ENCODE measurements around the gene CKB. TPM values are rescaled to one million over a fixed set of nuclear protein-coding genes. Genes with fewer than 3 reads are reported as not detected.
A peak's percentile ranks its signal among the peaks of the same experiment; 100 is the strongest.

Gene CKB
- total RNA-seq, 1 donor from 2014 or later, result 661 TPM

GRCh38 chr14:103548463-103549351 is 26.1 kb upstream of the CKB start:
- peak; percentile 15 for DNase-seq
- no peak overlapping the region for H3K4me3 ChIP-seq
- no peaks in the 10 kb centered on the region for H3K27me3 ChIP-seq (ENCODE audit: low read depth)
- TF ChIP-seq, protein P1, sequence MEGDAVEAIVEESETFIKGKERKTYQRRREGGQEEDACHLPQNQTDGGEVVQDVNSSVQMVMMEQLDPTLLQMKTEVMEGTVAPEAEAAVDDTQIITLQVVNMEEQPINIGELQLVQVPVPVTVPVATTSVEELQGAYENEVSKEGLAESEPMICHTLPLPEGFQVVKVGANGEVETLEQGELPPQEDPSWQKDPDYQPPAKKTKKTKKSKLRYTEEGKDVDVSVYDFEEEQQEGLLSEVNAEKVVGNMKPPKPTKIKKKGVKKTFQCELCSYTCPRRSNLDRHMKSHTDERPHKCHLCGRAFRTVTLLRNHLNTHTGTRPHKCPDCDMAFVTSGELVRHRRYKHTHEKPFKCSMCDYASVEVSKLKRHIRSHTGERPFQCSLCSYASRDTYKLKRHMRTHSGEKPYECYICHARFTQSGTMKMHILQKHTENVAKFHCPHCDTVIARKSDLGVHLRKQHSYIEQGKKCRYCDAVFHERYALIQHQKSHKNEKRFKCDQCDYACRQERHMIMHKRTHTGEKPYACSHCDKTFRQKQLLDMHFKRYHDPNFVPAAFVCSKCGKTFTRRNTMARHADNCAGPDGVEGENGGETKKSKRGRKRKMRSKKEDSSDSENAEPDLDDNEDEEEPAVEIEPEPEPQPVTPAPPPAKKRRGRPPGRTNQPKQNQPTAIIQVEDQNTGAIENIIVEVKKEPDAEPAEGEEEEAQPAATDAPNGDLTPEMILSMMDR (IDR thresholded peaks at IDR 0.05; ENCODE audit: borderline replicate concordance), result no peak
- H3K27ac ChIP-seq (replicated peaks), result peak overlapping the region; percentile 99
- peaks cover 73% of the 10 kb centered on the region for H3K4me1 ChIP-seq
- no peaks in the 10 kb centered on the region for H3K36me3 ChIP-seq
- intact Hi-C loops (cut with micrococcal nuclease), result loop anchor here (5.0 kb wide), 1 partner anchor 51 kb away; no protein-coding TSS in a partner anchor
- H3K9me3 ChIP-seq (replicated peaks), result no peaks in the 10 kb centered on the region

DNA sequence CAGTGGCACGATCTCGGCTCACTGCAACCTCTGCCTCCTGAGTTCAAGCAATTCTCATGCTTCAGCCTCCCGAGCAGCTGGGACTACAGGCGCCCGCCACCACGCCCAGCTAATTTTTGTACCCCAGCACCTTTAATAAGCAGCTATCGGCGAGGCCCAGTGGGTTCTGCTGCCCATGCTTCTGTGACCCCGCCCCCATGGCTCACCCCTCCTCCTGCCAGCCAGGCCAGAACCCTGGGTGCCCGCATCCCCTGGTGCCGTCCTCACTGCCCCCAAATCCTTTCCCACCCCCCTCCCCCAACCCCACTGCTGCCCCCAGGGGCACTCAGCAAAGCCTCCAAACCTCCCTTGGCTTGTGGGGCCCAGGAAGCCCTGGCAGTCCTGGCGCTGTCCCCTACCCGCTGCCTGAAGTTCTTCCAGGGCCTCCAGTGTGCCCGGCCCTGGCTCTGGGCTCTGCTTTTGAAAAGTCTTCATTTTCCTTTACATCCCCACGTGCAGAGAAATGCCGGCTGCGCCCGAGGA is 25.4 kb upstream of the CKB start:
- Histone ChIP-seq H3K9me3 (replicated peaks) (no peaks in the 10 kb centered on the region), H3K4me3 (no peak overlapping the region), H3K4me1 (peaks cover 73% of the 10 kb centered on the region), H3K36me3 (no peaks in the 10 kb centered on the region), H3K27me3 (ENCODE audit: low read depth) (no peaks in the 10 kb centered on the region), H3K27ac (replicated peaks) (no peak overlapping the region)
- intact Hi-C loops (cut with micrococcal nuclease), result loop anchor here (2.0 to 5.0 kb wide), 2 partner anchors 29 to 51 kb away; no protein-coding TSS in a partner anchor
- TF ChIP-seq, protein P1 (IDR thresholded peaks at IDR 0.05; ENCODE audit: borderline replicate concordance), result no peak
- DNase-seq, result peak; percentile 13

GRCh38 chr14:103547455-103547940 is 24.9 kb upstream of the CKB start:
- Histone ChIP-seq H3K36me3 (no peaks in the 10 kb centered on the region), H3K4me1 (peaks cover 73% of the 10 kb centered on the region), H3K4me3 (no peak overlapping the region), H3K27ac (replicated peaks) (no peak overlapping the region), H3K9me3 (replicated peaks) (no peaks in the 10 kb centered on the region), H3K27me3 (ENCODE audit: low read depth) (no peaks in the 10 kb centered on the region)
- DNase-seq, result peak; percentile 13
- intact Hi-C loops (cut with micrococcal nuclease), result loop anchor here (2.0 to 5.0 kb wide), 2 partner anchors 29 to 50 kb away; no protein-coding TSS in a partner anchor
- TF ChIP-seq, protein P1 (IDR thresholded peaks at IDR 0.05; ENCODE audit: borderline replicate concordance), result no peak

- TF ChIP-seq, protein P1 (IDR thresholded peaks at IDR 0.05; ENCODE audit: borderline replicate concordance), result peak; percentile 93
- Histone ChIP-seq H3K4me1 (peaks cover 73% of the 10 kb centered on the region), H3K36me3 (no peaks in the 10 kb centered on the region), H3K9me3 (replicated peaks) (no peaks in the 10 kb centered on the region), H3K27me3 (ENCODE audit: low read depth) (no peaks in the 10 kb centered on the region), H3K27ac (replicated peaks) (no peak overlapping the region), H3K4me3 (no peak overlapping the region)
- peak; percentile 72 for DNase-seq
- intact Hi-C loops (cut with micrococcal nuclease), result loop anchor here (2.0 to 5.0 kb wide), 2 partner anchors 28 to 50 kb away; no protein-coding TSS in a partner anchor
These were observed 24.2 kb upstream of the CKB start for GRCh38 chr14:103546652-103547454.
